ENCODE measurements around the gene SNX4. TPM values are rescaled to one million over a fixed set of nuclear protein-coding genes. Genes with fewer than 3 reads are reported as not detected.
A peak's percentile ranks its signal among the peaks of the same experiment; 100 is the strongest.

Gene SNX4
- 17.6 and 20.4 TPM in 2 replicates for total RNA-seq (2014; rRNA removed)
- Bru-seq, nascent RNA, result percentile 73 among the genes with signal in this experiment
- BruChase-seq, experiment 1, labeled RNA remaining after a 6-hour chase, result percentile 71 among the genes with signal in this experiment
- percentile 71 among the genes with signal in this experiment for BruChase-seq, experiment 2, labeled RNA remaining after a 2-hour chase
- long read RNA-seq, transcript SNX4-201 (14 exons, 2,513 nt), result major isoform, 65 of 79 reads
- long read RNA-seq, partial matches to known transcripts, result 1 of 79 reads
- long read RNA-seq, other reads (novel, unspliced or antisense), result 11 of 79 reads

DNA sequence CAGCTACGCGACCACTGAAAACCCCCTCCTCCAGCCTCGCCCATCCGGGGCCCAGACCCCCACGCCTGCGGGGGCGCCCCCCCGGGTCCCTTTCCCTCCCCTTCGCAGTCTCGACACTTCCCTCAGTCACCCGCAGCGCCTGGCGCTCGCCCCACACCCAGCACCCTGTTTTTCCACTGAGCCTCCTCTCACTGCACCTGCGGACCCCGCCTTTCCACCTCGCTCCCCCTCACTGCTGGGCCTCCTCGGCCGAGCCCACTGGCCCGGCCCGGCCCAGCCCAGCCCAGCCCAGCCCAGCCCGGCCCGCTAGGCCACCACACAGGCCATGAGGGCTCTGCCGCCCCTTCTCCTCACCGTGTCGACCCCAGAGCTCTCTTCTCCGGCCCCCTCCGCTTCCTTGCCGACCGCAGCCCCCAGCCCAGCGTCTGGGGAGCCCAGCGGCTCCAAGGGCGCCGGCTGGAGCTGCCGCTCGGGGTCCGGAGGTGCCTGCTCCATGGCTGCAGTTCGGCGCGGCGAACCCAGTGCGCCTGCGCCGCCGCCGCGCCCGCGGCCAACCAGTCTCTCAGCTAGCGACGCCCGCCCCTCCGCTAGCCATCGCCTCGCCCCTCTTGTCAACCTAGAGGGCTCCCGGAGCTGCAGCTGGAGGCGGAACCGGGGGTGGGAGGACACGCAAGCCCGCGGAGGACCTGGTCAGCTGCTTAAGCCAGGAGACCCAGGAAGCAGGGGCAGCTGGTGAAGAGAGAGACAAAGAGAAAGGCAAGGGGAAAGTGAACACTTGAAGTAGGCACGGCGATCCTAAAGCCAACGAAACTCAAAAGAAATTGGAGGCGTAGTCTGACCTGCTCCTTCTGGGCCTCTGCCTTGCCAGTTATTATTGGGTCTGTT lies at the start of gene SNX4:
TSS of gene SNX4 (minus strand) at position 525 of the 885 bp plus-strand sequence. CDS start at position 495, 30 bp downstream.
- CTCF ChIA-PET, result interaction anchor here (0.8 kb wide), 1 partner anchor 66 kb away, joined by 3 read pairs; no protein-coding TSS in a partner anchor
- ATAC-seq, result peak; percentile 98

DNA sequence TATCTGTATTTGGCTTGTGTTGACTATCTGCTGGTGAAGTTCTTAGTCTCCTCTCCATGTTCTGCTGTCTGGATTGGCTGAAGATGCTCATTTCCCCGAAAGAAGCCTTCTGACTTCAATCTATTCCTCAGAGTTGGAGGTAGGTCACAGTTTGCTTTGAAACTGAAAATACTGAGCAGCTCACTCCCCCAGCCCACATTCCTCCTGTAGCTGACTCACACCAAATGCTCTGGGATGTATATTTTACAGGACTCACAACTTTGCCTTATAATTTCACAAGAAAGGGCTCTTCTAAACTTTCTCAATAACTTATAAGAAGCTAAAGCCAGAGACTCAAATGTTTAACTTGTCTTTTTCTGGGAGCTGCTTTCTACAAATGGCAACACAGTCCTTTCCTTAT lies 36.3 kb upstream of the SNX4 start:
- Histone ChIP-seq H3K9ac (ENCODE audit: low read length) (no peak overlapping the region), H3K36me3 (ENCODE audit: low read depth, low read length) (peaks cover 3% of the 10 kb centered on the region; the same call in 1 of the 2 replicates), H2AFZ (ENCODE audit: low read length) (no peak overlapping the region), H3K27ac (ENCODE audit: low read length) (no peak overlapping the region), H4K20me1 (ENCODE audit: low read length) (no peaks in the 10 kb centered on the region), H3K4me1 (ENCODE audit: insufficient read depth, low read length) (no peaks in the 10 kb centered on the region), H3K9me3 (ENCODE audit: low read length) (no peaks in the 10 kb centered on the region), H3K4me3 (ENCODE audit: low read length) (no peak overlapping the region), H3K4me2 (ENCODE audit: low read length) (no peak overlapping the region), H3K9me2 (replicated peaks; ENCODE audit: low read length) (no peaks in the 10 kb centered on the region), H3F3A (ENCODE audit: low read length, unreplicated experiment) (no peaks in the 10 kb centered on the region), H3K79me2 (ENCODE audit: low read length) (no peaks in the 10 kb centered on the region), H3K27me3 (ENCODE audit: low read length) (no peaks in the 10 kb centered on the region)
- TF ChIP-seq, protein P1, sequence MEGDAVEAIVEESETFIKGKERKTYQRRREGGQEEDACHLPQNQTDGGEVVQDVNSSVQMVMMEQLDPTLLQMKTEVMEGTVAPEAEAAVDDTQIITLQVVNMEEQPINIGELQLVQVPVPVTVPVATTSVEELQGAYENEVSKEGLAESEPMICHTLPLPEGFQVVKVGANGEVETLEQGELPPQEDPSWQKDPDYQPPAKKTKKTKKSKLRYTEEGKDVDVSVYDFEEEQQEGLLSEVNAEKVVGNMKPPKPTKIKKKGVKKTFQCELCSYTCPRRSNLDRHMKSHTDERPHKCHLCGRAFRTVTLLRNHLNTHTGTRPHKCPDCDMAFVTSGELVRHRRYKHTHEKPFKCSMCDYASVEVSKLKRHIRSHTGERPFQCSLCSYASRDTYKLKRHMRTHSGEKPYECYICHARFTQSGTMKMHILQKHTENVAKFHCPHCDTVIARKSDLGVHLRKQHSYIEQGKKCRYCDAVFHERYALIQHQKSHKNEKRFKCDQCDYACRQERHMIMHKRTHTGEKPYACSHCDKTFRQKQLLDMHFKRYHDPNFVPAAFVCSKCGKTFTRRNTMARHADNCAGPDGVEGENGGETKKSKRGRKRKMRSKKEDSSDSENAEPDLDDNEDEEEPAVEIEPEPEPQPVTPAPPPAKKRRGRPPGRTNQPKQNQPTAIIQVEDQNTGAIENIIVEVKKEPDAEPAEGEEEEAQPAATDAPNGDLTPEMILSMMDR (conservative IDR thresholded peaks at IDR 0.05; ENCODE audit: low read depth, low read length), result no peak
- no peak for TF ChIP-seq EZH2 (IDR thresholded peaks at IDR 0.05; ENCODE audit: low read length, unreplicated experiment)
- no peak for TF ChIP-seq EZH2phosphoT487 (IDR thresholded peaks at IDR 0.05; ENCODE audit: borderline replicate concordance, low read length)
- ChIA-PET POLR2A (ENCODE audit: unreplicated experiment) (no interaction called here), CTCF (no interaction called here)
- BruUV-seq (replicated peaks), result no TSS peak
- ATAC-seq, result no peak
- intact Hi-C loops (cut with micrococcal nuclease), result no loop called here
- no peak for DNase-seq

More for the DNA sequence above, at the start of gene SNX4:
- intact Hi-C loops (cut with micrococcal nuclease), result no loop called here
- peak within 1 kb of the TSS; percentile 93 for H2AFZ ChIP-seq (ENCODE audit: low read length)
- H3K4me2 ChIP-seq (ENCODE audit: low read length), result peak within 1 kb of the TSS; percentile 98
- no peak within 1 kb of the TSS for H3K27ac ChIP-seq (ENCODE audit: low read length)
- no peaks in the 10 kb centered on the region for H3F3A ChIP-seq (ENCODE audit: low read length, unreplicated experiment)
- no peaks in the 10 kb centered on the region for H4K20me1 ChIP-seq (ENCODE audit: low read length)
- peak within 1 kb of the TSS; percentile 86 for H3K9ac ChIP-seq (ENCODE audit: low read length)
- no peaks in the 10 kb centered on the region; the same call in 1 of the 2 replicates for H3K4me1 ChIP-seq (ENCODE audit: insufficient read depth, low read length)
- POLR2A ChIA-PET (ENCODE audit: unreplicated experiment), result interaction anchor here (0.6 kb wide), 1 partner anchor 25 kb away, joined by 5 read pairs; no protein-coding TSS in a partner anchor
- H3K27me3 ChIP-seq (ENCODE audit: low read length), result no peaks in the 10 kb centered on the region
- no peaks in the 10 kb centered on the region for H3K9me2 ChIP-seq (replicated peaks; ENCODE audit: low read length)
- DNase-seq, result peak; percentile 85
- no peaks in the 10 kb centered on the region for H3K9me3 ChIP-seq (ENCODE audit: low read length)
- H3K79me2 ChIP-seq (ENCODE audit: low read length), result peaks cover 35% of the 10 kb centered on the region
- no TSS peak for BruUV-seq (replicated peaks)
- H3K4me3 ChIP-seq (ENCODE audit: low read length), result peak within 1 kb of the TSS; percentile 94
- H3K36me3 ChIP-seq (ENCODE audit: low read depth, low read length), result no peaks in the 10 kb centered on the region
- TF ChIP-seq EZH2 (IDR thresholded peaks at IDR 0.05; ENCODE audit: low read length, unreplicated experiment) (no peak), EZH2phosphoT487 (IDR thresholded peaks at IDR 0.05; ENCODE audit: borderline replicate concordance, low read length) (no peak)
- TF ChIP-seq, protein P1 (conservative IDR thresholded peaks at IDR 0.05; ENCODE audit: low read depth, low read length), result no peak
